T follicular helper cell (primary cell): Measurements from ENCODE around the gene ZNF583.

ENCODE experiments used
- DNase-seq: peaks from one replicate; pipeline ENCODE4 v3.0.0-alpha.2; 2020; ENCODE audit warnings: low read depth
- total RNA-seq, 2 experiments: gene quantifications; one replicate each; lab custom pipeline; 2026; lab: John Stamatoyannopoulos, UW

ZNF583 gene
- total RNA-seq = 17.8 to 23.2 reads per million in 2 experiments

GRCh38 chr19:56403764-56404704, at the start of gene ZNF583:
ZNF583 (plus strand) TSS chr19:56404332; CDS start chr19:56407115, 2,783 bp downstream.
- DNase-seq = peak; percentile 83

GRCh38 chr19:56355517-56355916, 48.6 kb upstream of the ZNF583 start:
- DNase-seq = no peak

- DNase-seq = no peak
Observed at GRCh38 chr19:56356944-56357343, 47.2 kb upstream of the ZNF583 start.

GRCh38 chr19:56360841-56361240, 43.3 kb upstream of the ZNF583 start:
- DNase-seq = no peak

GRCh38 chr19:56367829-56368711, 36.1 kb upstream of the ZNF583 start:
- DNase-seq = peak; percentile 43

GRCh38 chr19:56369886-56370676, 34.1 kb upstream of the ZNF583 start:
- no peak for DNase-seq

GRCh38 chr19:56372281-56372680, 31.9 kb upstream of the ZNF583 start:
- DNase-seq = no peak

- DNase-seq = no peak
Observed at GRCh38 chr19:56377105-56377924, 26.8 kb upstream of the ZNF583 start.

GRCh38 chr19:56383826-56384605, 20.1 kb upstream of the ZNF583 start:
- no peak for DNase-seq

GRCh38 chr19:56393119-56394012, 10.8 kb upstream of the ZNF583 start, which contains the start of gene ZNF582:
ZNF582 (minus strand) TSS chr19:56393534; CDS start chr19:56391752, 1,782 bp downstream.
- DNase-seq = peak; percentile 87

- DNase-seq = no peak
Observed at GRCh38 chr19:56398809-56399208, 5.3 kb upstream of the ZNF583 start.

GRCh38 chr19:56400485-56400884, 3.6 kb upstream of the ZNF583 start:
- DNase-seq = no peak

GRCh38 chr19:56403261-56403660, 871 bp upstream of the ZNF583 start:
- DNase-seq = no peak

- no peak for DNase-seq
Observed at GRCh38 chr19:56404705-56405056, 549 bp downstream of the ZNF583 start.

- DNase-seq = no peak
Observed at GRCh38 chr19:56405062-56405461, 930 bp downstream of the ZNF583 start.

- DNase-seq = no peak
Observed at GRCh38 chr19:56423276-56423984, 19.3 kb downstream of the ZNF583 start.

- no peak for DNase-seq
Observed at GRCh38 chr19:56423985-56424353, 19.8 kb downstream of the ZNF583 start.

GRCh38 chr19:56441206-56441792, 37.2 kb downstream of the ZNF583 start:
- no peak for DNase-seq
